Measurements from ENCODE around the gene ZFP3. TPM values are rescaled to one million over a fixed set of nuclear protein-coding genes. Genes with fewer than 3 reads are reported as not detected.
"Not testable (repeated sequence)": the region's sequence is repeated elsewhere in the genome, so short reads cannot be mapped to it uniquely, and the experiment has no call there.

Gene ZFP3
- total and polyA plus RNA-seq, 2 experiments from 2014 or later = 0.55 to 1.6 TPM

DNA sequence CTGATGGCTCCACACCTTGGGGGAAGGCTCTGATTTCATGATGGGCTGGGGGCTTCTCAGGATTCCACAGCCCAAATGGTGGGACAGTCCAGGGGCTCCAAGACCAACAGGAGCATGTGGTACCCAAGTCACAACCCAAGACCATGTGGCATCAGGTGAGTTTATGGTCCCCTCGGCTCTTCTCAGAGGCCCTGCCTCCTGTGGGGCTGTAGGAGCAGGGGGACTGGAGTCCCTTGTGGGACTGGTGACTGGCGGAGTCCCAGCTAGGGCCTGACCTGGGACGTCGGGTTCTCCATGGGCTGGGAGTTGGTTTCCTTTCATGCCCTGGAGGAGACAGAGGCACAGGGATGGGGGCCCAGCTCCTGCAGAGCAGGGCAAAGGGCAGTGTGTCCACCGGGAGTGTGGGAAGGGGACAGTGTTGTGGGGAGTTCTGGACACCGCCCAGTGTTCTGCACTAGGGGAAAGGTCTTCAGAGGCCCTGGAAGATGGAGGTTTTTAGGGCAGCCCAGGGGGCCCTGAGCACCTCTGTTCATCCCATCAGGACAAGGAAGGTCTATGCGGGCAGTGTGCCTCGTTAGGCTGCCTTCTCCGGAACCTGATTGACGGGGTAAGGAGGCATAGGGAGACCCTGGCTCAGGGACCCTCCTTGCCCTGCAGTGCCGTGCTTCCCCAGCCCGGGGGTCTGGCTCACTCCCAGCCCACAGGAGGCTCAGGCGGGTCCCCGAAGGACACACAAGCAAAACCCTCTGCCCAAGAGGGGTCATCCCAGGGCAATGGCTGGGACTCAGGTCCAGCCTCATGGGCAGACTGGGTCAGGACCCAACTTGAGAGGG, 58.5 kb downstream of the ZFP3 start:
- H3K4me1 ChIP-seq (ENCODE audit: insufficient read depth); DNase-seq (ENCODE audit: low spot score); ATAC-seq; H3K9me3 Mint-ChIP-seq; H4K20me1 ChIP-seq (replicated peaks; ENCODE audit: insufficient read depth); H3K4me1 Mint-ChIP-seq; H3K79me2 ChIP-seq (replicated peaks; ENCODE audit: insufficient read depth); H3K4me3 Mint-ChIP-seq; H3K27me3 Mint-ChIP-seq (ENCODE audit: insufficient read depth, low read depth, poor library complexity); H3K9me2 ChIP-seq (ENCODE audit: insufficient read depth); H3K27ac Mint-ChIP-seq; H3K27ac ChIP-seq (ENCODE audit: low read depth); H3F3A ChIP-seq (replicated peaks; ENCODE audit: low read depth); H3K36me3 ChIP-seq (ENCODE audit: insufficient read depth); H3K36me3 Mint-ChIP-seq (ENCODE audit: low read depth); H3K4me3 ChIP-seq; H2AFZ ChIP-seq; H3K27me3 ChIP-seq (ENCODE audit: insufficient read depth); H3K4me2 ChIP-seq: not testable (repeated sequence)

DNA sequence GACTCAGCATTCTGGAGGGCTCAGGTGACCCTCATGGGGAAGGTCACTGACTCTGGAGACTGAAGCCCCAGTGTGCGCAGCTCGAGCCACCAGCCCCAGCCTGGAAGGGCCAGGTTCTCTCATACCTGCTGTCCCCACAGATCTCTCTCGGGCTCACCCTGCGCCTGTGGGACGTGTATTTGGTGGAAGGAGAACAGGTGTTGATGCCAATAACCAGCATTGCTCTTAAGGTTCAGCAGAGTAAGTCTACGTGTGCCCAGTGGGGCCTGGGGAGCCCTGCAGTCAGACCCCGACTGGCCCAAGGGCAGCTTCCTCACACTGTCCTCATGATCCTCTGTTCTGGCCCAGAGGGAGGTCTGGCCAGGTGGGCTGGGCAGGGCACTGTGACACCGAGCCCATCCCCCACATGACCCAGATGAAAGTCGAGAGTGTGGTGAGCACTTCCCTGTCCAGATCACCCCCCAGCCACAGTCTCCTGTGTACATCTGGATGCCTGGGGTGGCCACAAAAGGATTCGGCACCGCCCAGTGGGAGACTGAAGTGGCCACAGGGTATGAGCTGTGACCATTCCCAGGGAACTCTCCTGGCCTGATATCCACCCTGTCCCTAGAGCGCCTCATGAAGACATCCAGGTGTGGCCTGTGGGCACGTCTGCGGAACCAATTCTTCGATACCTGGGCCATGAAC, 59.4 kb downstream of the ZFP3 start:
- not testable (repeated sequence) for H3K27ac ChIP-seq (ENCODE audit: low read depth); H3F3A ChIP-seq (replicated peaks; ENCODE audit: low read depth); H3K4me3 ChIP-seq; DNase-seq (ENCODE audit: low spot score); H3K9me3 Mint-ChIP-seq; H2AFZ ChIP-seq; H3K27me3 Mint-ChIP-seq (ENCODE audit: insufficient read depth, low read depth, poor library complexity); H3K9me2 ChIP-seq (ENCODE audit: insufficient read depth); H3K27ac Mint-ChIP-seq; ATAC-seq; H4K20me1 ChIP-seq (replicated peaks; ENCODE audit: insufficient read depth); H3K36me3 ChIP-seq (ENCODE audit: insufficient read depth); H3K4me1 Mint-ChIP-seq; H3K4me1 ChIP-seq (ENCODE audit: insufficient read depth); H3K27me3 ChIP-seq (ENCODE audit: insufficient read depth); H3K79me2 ChIP-seq (replicated peaks; ENCODE audit: insufficient read depth); H3K4me3 Mint-ChIP-seq; H3K36me3 Mint-ChIP-seq (ENCODE audit: low read depth); H3K4me2 ChIP-seq

DNA sequence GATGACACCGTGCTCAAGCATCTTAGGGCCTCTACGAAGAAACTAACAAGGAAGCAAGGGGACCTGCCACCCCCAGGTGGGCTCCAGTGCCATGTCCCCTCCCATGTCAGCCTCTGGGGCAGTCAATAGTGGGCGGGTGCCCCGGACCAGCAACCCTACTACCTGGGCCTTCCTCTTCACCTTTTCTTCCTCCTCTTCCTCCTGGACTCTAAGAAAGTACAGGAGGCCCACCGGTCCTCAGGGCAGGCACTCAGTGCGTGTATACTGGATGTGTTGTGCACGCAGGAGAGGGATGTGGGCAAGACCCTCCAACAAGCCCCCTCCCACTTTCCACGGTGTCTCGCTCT, 59.9 kb downstream of the ZFP3 start:
- H3K4me1 ChIP-seq (ENCODE audit: insufficient read depth); H3K79me2 ChIP-seq (replicated peaks; ENCODE audit: insufficient read depth); H3K36me3 ChIP-seq (ENCODE audit: insufficient read depth); H3K27ac Mint-ChIP-seq; H3K4me2 ChIP-seq; H3K4me1 Mint-ChIP-seq; H3K27me3 Mint-ChIP-seq (ENCODE audit: insufficient read depth, low read depth, poor library complexity); H3K4me3 ChIP-seq; H3K9me2 ChIP-seq (ENCODE audit: insufficient read depth); H3K27me3 ChIP-seq (ENCODE audit: insufficient read depth); H4K20me1 ChIP-seq (replicated peaks; ENCODE audit: insufficient read depth); DNase-seq (ENCODE audit: low spot score); H3K4me3 Mint-ChIP-seq; H3K9me3 Mint-ChIP-seq; H3K27ac ChIP-seq (ENCODE audit: low read depth); H3F3A ChIP-seq (replicated peaks; ENCODE audit: low read depth); H3K36me3 Mint-ChIP-seq (ENCODE audit: low read depth); ATAC-seq; H2AFZ ChIP-seq: not testable (repeated sequence)

DNA sequence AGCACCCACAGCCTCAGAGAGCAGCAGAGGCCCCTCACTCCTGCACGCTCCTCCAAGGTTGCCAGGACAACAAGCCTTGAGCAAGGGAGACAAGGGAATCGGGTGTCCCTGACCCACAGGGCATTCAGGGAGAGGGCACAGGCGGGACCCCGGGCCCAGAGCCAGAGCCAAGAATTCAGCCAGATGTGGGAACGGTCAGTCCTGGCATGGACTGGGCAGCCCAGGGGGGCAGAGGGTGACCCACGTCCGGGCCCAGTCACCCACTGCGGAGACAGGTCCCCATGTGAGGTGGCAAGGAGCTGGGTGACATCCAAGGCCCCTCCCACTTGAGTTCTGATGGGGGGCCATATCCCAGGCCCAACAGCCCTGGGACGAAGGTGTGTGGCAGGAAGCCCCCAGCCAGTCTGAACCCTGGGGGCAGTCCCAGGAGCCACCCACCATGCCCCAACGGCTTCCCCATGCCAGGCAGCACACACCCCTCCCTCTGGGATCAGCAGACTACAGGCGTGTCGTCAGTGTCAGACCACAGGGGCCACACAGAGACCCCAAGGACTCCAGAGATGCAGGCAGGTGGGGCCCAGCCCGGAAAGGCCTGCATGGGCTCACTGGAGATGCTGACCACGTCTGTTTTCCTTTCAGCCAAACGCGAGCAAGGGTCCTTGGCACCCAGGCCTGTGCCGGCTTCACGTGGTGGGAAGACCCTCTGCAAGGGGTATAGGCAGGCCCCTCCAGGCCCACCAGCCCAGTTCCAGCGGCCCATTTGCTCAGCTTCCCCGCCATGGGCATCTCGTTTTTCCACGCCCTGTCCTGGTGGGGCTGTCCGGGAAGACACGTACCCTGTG, 60.6 kb downstream of the ZFP3 start:
- H3K79me2 ChIP-seq (replicated peaks; ENCODE audit: insufficient read depth) = no peaks in the 10 kb centered on the region
- no peaks in the 10 kb centered on the region for H3K4me1 Mint-ChIP-seq
- no peaks in the 10 kb centered on the region for H3K27me3 ChIP-seq (ENCODE audit: insufficient read depth)
- H3K27ac ChIP-seq (ENCODE audit: low read depth) = no peak overlapping the region
- H3K27ac Mint-ChIP-seq = no peak overlapping the region
- no peaks in the 10 kb centered on the region for H3K9me3 Mint-ChIP-seq
- H3K27me3 Mint-ChIP-seq (ENCODE audit: insufficient read depth, low read depth, poor library complexity) = peaks cover 4% of the 10 kb centered on the region
- H3K4me2 ChIP-seq = no peak overlapping the region
- H3K36me3 Mint-ChIP-seq (ENCODE audit: low read depth) = no peaks in the 10 kb centered on the region
- ATAC-seq = no peak
- H3K4me3 Mint-ChIP-seq = no peak overlapping the region
- no peaks in the 10 kb centered on the region for H4K20me1 ChIP-seq (replicated peaks; ENCODE audit: insufficient read depth)
- H3K36me3 ChIP-seq (ENCODE audit: insufficient read depth) = no peaks in the 10 kb centered on the region
- no peak for DNase-seq (ENCODE audit: low spot score)
- H3K4me1 ChIP-seq (ENCODE audit: insufficient read depth) = no peaks in the 10 kb centered on the region
- no peaks in the 10 kb centered on the region for H3F3A ChIP-seq (replicated peaks; ENCODE audit: low read depth)
- H2AFZ ChIP-seq = no peak overlapping the region
- H3K9me2 ChIP-seq (ENCODE audit: insufficient read depth) = no peaks in the 10 kb centered on the region
- H3K4me3 ChIP-seq = no peak overlapping the region
- TF ChIP-seq NANOG (IDR thresholded peaks at IDR 0.05; ENCODE audit: borderline replicate concordance) (no peak), JUNB (IDR thresholded peaks at IDR 0.05; ENCODE audit: unreplicated experiment) (no peak), POLR2AphosphoS5 (IDR thresholded peaks at IDR 0.05; ENCODE audit: low read depth) (no peak), ZNF114 (CRISPR knock-in tag; IDR thresholded peaks at IDR 0.05) (no peak), CREB1 (CRISPR knock-in tag; IDR thresholded peaks at IDR 0.05; ENCODE audit: low read depth) (no peak), EZH2 (IDR thresholded peaks at IDR 0.05; ENCODE audit: low read depth, unreplicated experiment) (no peak), EZH2phosphoT487 (IDR thresholded peaks at IDR 0.05; ENCODE audit: unreplicated experiment) (no peak)

All from GM23338 (cell line).